GM19395 (cell line): Measurements from ENCODE around the gene LAPTM4A.
"Not testable (repeated sequence)": the region's sequence is repeated elsewhere in the genome, so short reads cannot be mapped to it uniquely, and the experiment has no call there.

Experiments
- ATAC-seq: cut with Tn5 transposase; IDR thresholded peaks from one replicate; pipeline ENCODE4 v1.9.1; 2021; ENCODE audit warnings: mild to moderate bottlenecking, moderate library complexity; ENCODE audit not compliant: unreplicated experiment

LAPTM4A gene

GRCh38 chr2:20051532-20052228 lies at the start of gene LAPTM4A:
LAPTM4A (minus strand) TSS chr2:20051628; CDS start chr2:20051520, 108 bp downstream.
- peak; percentile 97 for ATAC-seq

- ATAC-seq, result no peak
These were observed 49.3 kb upstream of the LAPTM4A start for GRCh38 chr2:20100711-20101110.

GRCh38 chr2:20099780-20100179 lies 48.4 kb upstream of the LAPTM4A start:
- ATAC-seq, result no peak

- ATAC-seq, result peak; percentile 95
These were observed 46.7 kb upstream of the LAPTM4A start for GRCh38 chr2:20097889-20098714.

GRCh38 chr2:20095469-20095868 lies 44.0 kb upstream of the LAPTM4A start:
- no peak for ATAC-seq

- ATAC-seq, result no peak
These were observed 43.5 kb upstream of the LAPTM4A start for GRCh38 chr2:20094955-20095354.

- ATAC-seq, result no peak
These were observed 42.8 kb upstream of the LAPTM4A start for GRCh38 chr2:20094142-20094755.

- no peak for ATAC-seq
These were observed 42.1 kb upstream of the LAPTM4A start for GRCh38 chr2:20093263-20094141.

GRCh38 chr2:20092901-20093235 lies 41.4 kb upstream of the LAPTM4A start:
- no peak for ATAC-seq

- no peak for ATAC-seq
These were observed 40.9 kb upstream of the LAPTM4A start for GRCh38 chr2:20092226-20092900.

- ATAC-seq, result no peak
These were observed 40.0 kb upstream of the LAPTM4A start for GRCh38 chr2:20091305-20091991.

GRCh38 chr2:20089715-20090464 lies 38.5 kb upstream of the LAPTM4A start:
- ATAC-seq, result no peak

GRCh38 chr2:20085909-20086308 lies 34.5 kb upstream of the LAPTM4A start:
- ATAC-seq, result not testable (repeated sequence)

- ATAC-seq, result not testable (repeated sequence)
These were observed 31.4 kb upstream of the LAPTM4A start for GRCh38 chr2:20082812-20083211.

- ATAC-seq, result no peak
These were observed 30.4 kb upstream of the LAPTM4A start for GRCh38 chr2:20081841-20082240.

- no peak for ATAC-seq
These were observed 29.5 kb upstream of the LAPTM4A start for GRCh38 chr2:20080839-20081415.

GRCh38 chr2:20080428-20080827 lies 29.0 kb upstream of the LAPTM4A start:
- ATAC-seq, result no peak

- no peak for ATAC-seq
These were observed 28.2 kb upstream of the LAPTM4A start for GRCh38 chr2:20079546-20080115.
